Measurements from ENCODE around the gene RPL37.
"Not testable (repeated sequence)": the region's sequence is repeated elsewhere in the genome, so short reads cannot be mapped to it uniquely, and the experiment has no call there.

Gene RPL37

DNA sequence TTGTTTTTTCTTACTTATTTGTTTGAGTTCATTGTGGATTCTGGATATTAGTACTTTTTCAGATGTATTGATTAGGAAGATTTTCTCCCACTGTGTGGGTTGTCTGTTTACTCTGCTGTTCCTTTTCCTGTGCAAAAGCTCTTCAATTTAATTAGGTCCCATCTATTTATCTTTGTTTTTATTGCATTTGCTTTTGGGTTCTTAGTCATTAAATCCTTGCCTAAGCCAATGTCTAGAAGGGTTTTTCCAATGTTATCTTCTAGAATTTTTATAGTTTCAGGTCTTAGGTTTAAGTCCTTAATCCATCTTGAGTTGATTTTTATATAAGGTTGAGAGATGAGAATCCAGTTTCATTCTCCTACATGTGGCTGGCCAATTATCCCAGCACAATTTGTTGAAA is 40.7 kb downstream of the RPL37 start:
- H3K36me3 Mint-ChIP-seq (ENCODE audit: low read depth), result peaks cover 20% of the 10 kb centered on the region
- not testable (repeated sequence) for H3K4me3 Mint-ChIP-seq, H3K27me3 Mint-ChIP-seq, ATAC-seq, DNase-seq, H3K9me3 Mint-ChIP-seq, H3K27ac Mint-ChIP-seq
- H3K4me1 Mint-ChIP-seq, result peaks cover 69% of the 10 kb centered on the region

GRCh38 chr5:40792691-40793090 is 42.3 kb downstream of the RPL37 start:
- not testable (repeated sequence) for DNase-seq, H3K4me3 Mint-ChIP-seq, ATAC-seq, H3K9me3 Mint-ChIP-seq, H3K27me3 Mint-ChIP-seq, H3K27ac Mint-ChIP-seq
- Mint-ChIP-seq H3K4me1 (peaks cover 67% of the 10 kb centered on the region), H3K36me3 (ENCODE audit: low read depth) (peaks cover 36% of the 10 kb centered on the region)

DNA sequence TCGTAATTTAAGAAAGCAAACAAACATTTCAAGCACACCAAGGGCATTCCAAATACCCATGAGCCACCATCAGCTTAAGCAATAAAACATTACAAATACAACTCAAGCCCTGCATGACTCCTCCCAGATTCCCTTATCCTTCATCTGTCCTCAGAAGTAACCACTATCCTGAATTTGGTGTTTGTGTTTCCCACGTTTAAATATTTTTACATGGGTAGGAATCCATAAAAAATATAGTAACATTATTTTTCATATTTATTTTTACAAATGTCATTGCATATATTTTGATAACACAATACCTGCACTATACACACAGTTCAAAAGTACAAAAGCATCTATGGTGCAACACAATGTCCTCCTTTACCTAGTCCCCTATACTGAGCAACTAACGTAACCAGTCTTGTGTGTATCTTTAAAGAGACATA is 43.3 kb downstream of the RPL37 start:
- Mint-ChIP-seq H3K4me3 (no peak overlapping the region), H3K36me3 (ENCODE audit: low read depth) (peaks cover 37% of the 10 kb centered on the region), H3K27ac (no peak overlapping the region), H3K4me1 (peaks cover 62% of the 10 kb centered on the region), H3K9me3 (no peaks in the 10 kb centered on the region), H3K27me3 (no peaks in the 10 kb centered on the region)
- DNase-seq, result no peak
- ATAC-seq, result no peak

DNA sequence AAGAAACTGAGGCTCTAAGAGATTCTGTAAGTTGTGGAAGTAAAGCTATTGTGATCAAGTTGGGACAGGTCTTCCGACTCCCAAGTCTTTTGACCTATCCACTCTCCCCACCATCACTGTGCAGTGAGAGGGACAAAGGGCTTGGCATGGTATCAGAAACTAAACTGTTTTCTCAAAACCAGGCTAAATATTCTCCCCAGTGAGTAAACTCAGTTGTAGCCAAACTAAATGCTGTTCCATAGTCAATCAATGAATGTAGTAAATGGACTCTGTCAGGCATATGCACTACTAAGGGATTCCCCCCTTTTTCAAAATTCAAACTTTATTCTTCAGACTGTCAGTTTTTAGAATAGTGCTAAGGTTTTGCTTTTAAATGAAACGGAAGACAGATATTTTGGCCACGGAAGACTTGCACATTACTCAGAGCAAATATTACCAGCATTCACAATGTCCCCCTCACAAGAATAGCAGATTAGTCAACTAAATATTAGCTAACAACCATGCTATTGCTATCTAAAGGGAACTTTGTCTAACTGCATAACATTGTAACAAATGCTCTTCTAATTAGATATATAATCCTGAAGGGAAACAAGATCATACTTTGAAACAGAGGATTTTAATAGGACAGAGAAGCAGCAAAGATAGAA is 44.0 kb downstream of the RPL37 start:
- Mint-ChIP-seq H3K27ac (no peak overlapping the region), H3K36me3 (ENCODE audit: low read depth) (peaks cover 42% of the 10 kb centered on the region), H3K27me3 (no peaks in the 10 kb centered on the region), H3K9me3 (no peaks in the 10 kb centered on the region), H3K4me3 (no peak overlapping the region), H3K4me1 (peaks cover 60% of the 10 kb centered on the region)
- ATAC-seq, result peak; percentile 15
- no peak for DNase-seq

- not testable (repeated sequence) for DNase-seq, H3K4me3 Mint-ChIP-seq, H3K27me3 Mint-ChIP-seq, ATAC-seq, H3K27ac Mint-ChIP-seq, H3K9me3 Mint-ChIP-seq
- H3K36me3 Mint-ChIP-seq (ENCODE audit: low read depth), result peaks cover 36% of the 10 kb centered on the region
- peaks cover 54% of the 10 kb centered on the region for H3K4me1 Mint-ChIP-seq
Observed at GRCh38 chr5:40788941-40789340, 46.1 kb downstream of the RPL37 start.

GRCh38 chr5:40787986-40788385 is 47.0 kb downstream of the RPL37 start:
- H3K36me3 Mint-ChIP-seq (ENCODE audit: low read depth), result peaks cover 31% of the 10 kb centered on the region
- DNase-seq (no peak), ATAC-seq (no peak)
- H3K9me3 Mint-ChIP-seq, result no peaks in the 10 kb centered on the region
- no peak overlapping the region for H3K4me3 Mint-ChIP-seq
- H3K27ac Mint-ChIP-seq, result no peak overlapping the region
- peaks cover 48% of the 10 kb centered on the region for H3K4me1 Mint-ChIP-seq
- no peaks in the 10 kb centered on the region for H3K27me3 Mint-ChIP-seq

GRCh38 chr5:40786664-40787063 is 48.4 kb downstream of the RPL37 start:
- Mint-ChIP-seq H3K4me1 (peaks cover 53% of the 10 kb centered on the region), H3K36me3 (ENCODE audit: low read depth) (peaks cover 31% of the 10 kb centered on the region)
- H3K27ac Mint-ChIP-seq, H3K27me3 Mint-ChIP-seq, H3K9me3 Mint-ChIP-seq, H3K4me3 Mint-ChIP-seq, DNase-seq, ATAC-seq: not testable (repeated sequence)

DNA sequence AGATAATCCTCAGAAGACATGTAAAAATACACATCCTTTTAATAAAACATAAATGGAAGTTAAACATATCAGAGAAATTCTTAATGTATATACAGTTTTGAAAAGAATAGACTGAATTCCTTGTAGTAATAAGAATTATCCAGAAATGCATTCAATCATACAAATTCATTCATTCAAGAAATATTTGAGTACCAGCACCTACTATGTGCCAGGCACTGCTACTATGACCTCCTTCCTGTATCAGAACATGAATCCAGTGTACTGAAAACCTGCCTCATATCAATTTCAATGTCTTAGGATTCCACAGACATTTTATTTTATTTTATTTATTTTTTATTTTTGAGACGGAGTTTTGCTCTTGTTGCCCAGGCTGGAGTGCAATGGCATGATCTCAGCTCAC is 50.1 kb downstream of the RPL37 start:
- Mint-ChIP-seq H3K36me3 (ENCODE audit: low read depth) (peaks cover 29% of the 10 kb centered on the region), H3K4me1 (peaks cover 49% of the 10 kb centered on the region), H3K9me3 (no peaks in the 10 kb centered on the region), H3K4me3 (no peak overlapping the region), H3K27me3 (no peaks in the 10 kb centered on the region), H3K27ac (no peak overlapping the region)
- ATAC-seq (no peak), DNase-seq (no peak)

DNA sequence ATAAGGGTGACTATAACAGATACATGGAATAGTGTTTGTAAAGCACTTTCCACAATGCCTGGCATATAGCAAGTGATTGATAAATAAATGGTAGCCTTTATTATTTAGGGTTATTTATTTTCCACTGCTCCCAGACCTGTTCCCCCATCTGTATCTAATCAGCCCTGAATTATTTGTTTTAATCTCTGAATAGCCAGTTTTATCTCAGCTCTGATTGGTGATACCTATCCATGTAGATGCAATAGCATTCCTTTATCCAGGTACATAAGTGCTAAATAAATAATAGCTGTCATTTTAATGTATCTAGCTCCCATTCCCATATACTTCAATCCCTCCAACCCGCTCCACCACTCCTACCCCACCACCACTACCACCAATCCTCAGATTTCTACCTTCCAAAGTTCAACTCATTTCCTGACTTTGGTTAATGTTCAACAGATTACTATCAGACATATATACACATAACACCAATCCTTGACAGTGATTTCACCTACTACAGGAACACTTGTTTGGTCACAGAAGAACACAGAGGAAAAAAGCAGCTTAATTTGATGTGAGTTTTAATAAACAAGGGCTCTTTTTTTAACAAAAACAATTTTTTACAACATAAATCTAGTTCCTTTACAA is 50.9 kb downstream of the RPL37 start:
- no peak overlapping the region for H3K4me3 Mint-ChIP-seq
- H3K36me3 Mint-ChIP-seq (ENCODE audit: low read depth), result peaks cover 26% of the 10 kb centered on the region
- DNase-seq, result no peak
- H3K27ac Mint-ChIP-seq, result no peak overlapping the region
- H3K27me3 Mint-ChIP-seq, result no peaks in the 10 kb centered on the region
- no peaks in the 10 kb centered on the region for H3K9me3 Mint-ChIP-seq
- H3K4me1 Mint-ChIP-seq, result peaks cover 51% of the 10 kb centered on the region
- no peak for ATAC-seq

DNA sequence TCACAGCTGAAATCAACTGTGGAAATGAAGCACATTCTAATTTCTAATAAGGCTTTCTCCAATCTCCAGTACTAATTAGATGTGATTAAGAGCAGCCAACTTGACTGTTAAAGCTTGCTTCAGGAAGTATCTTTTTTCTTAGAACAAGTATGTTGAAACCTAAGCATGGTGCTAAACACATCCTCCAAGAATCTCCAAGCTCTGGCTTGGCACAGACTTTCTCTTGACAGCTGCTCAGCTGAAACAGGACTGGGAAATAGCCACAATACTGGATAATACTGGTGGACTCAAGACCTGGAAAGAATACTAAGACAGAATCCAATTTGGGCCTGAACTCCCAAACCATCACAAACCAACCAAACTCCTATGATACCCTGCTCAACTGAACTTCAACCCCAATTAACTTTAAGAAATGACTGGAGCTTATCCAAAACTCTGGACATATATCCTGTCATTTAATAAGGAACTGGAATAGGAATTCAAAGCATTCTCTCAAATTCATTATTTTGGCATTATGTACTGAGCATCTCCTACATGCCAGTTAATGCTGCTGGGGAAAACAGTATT is 53.1 kb downstream of the RPL37 start:
- ATAC-seq (no peak), DNase-seq (no peak)
- H3K9me3 Mint-ChIP-seq, result no peaks in the 10 kb centered on the region
- H3K4me1 Mint-ChIP-seq, result peaks cover 43% of the 10 kb centered on the region
- H3K4me3 Mint-ChIP-seq, result no peak overlapping the region
- no peak overlapping the region for H3K27ac Mint-ChIP-seq
- H3K36me3 Mint-ChIP-seq (ENCODE audit: low read depth), result peaks cover 11% of the 10 kb centered on the region
- H3K27me3 Mint-ChIP-seq, result no peaks in the 10 kb centered on the region

- DNase-seq (no peak), ATAC-seq (no peak)
- Mint-ChIP-seq H3K9me3 (no peaks in the 10 kb centered on the region), H3K36me3 (ENCODE audit: low read depth) (peaks cover 12% of the 10 kb centered on the region), H3K27ac (no peak overlapping the region), H3K27me3 (no peaks in the 10 kb centered on the region), H3K4me1 (peaks cover 49% of the 10 kb centered on the region), H3K4me3 (no peak overlapping the region)
Observed at GRCh38 chr5:40780858-40781257, 54.2 kb downstream of the RPL37 start.

DNA sequence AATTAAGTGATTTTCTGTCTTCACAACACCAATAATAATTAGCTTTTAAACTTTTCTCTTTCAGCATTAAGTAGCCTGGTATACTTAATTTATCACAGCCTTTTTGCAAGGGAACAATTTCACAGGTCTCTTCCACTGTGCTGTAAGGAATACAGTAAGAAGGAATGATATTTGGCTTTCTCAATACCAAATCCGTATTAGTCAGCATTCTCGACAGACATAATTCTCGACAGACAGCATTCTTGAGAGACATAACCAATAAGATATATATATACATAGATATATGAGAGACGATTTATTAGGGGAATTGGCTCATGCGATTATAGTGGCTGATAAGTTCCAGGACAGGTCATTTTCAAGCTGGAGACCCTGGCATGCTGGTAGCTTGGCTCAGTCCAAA is 54.8 kb downstream of the RPL37 start:
- Mint-ChIP-seq H3K36me3 (ENCODE audit: low read depth) (peaks cover 15% of the 10 kb centered on the region), H3K4me3 (no peak overlapping the region), H3K27me3 (no peaks in the 10 kb centered on the region), H3K27ac (no peak overlapping the region), H3K4me1 (peaks cover 45% of the 10 kb centered on the region), H3K9me3 (no peaks in the 10 kb centered on the region)
- no peak for DNase-seq
- no peak for ATAC-seq

DNA sequence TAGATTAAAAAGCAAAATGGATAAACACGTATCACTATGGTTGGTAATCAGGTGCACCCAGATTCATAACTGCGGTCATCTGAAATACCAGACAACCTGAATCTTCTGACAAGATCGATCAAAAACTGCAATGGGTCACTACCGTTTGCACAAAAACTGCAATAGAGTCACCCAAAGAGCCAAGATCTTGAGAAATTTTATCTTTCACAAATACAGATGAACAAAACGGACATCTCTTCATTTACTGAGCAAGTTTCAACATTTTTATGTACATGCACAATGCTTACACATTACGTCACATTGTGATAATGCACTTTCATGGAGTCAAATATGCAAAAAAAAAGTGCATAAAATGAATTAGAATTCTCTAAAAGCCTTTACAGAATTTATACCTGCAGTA is 55.5 kb downstream of the RPL37 start:
- no peak overlapping the region for H3K4me3 Mint-ChIP-seq
- ATAC-seq (no peak), DNase-seq (no peak)
- peaks cover 43% of the 10 kb centered on the region for H3K4me1 Mint-ChIP-seq
- H3K9me3 Mint-ChIP-seq, result no peaks in the 10 kb centered on the region
- no peak overlapping the region for H3K27ac Mint-ChIP-seq
- peaks cover 16% of the 10 kb centered on the region for H3K36me3 Mint-ChIP-seq (ENCODE audit: low read depth)
- H3K27me3 Mint-ChIP-seq, result no peaks in the 10 kb centered on the region

GRCh38 chr5:40778133-40778532 is 56.9 kb downstream of the RPL37 start:
- peaks cover 34% of the 10 kb centered on the region for H3K4me1 Mint-ChIP-seq
- H3K36me3 Mint-ChIP-seq (ENCODE audit: low read depth), result peaks cover 16% of the 10 kb centered on the region
- no peaks in the 10 kb centered on the region for H3K9me3 Mint-ChIP-seq
- H3K4me3 Mint-ChIP-seq, result no peak overlapping the region
- H3K27ac Mint-ChIP-seq, result no peak overlapping the region
- DNase-seq (no peak), ATAC-seq (no peak)
- H3K27me3 Mint-ChIP-seq, result no peaks in the 10 kb centered on the region

GRCh38 chr5:40776658-40776977 is 58.4 kb downstream of the RPL37 start:
- ATAC-seq (no peak), DNase-seq (no peak)
- no peaks in the 10 kb centered on the region for H3K27me3 Mint-ChIP-seq
- no peak overlapping the region for H3K27ac Mint-ChIP-seq
- peaks cover 25% of the 10 kb centered on the region for H3K4me1 Mint-ChIP-seq
- H3K4me3 Mint-ChIP-seq, result no peak overlapping the region
- H3K9me3 Mint-ChIP-seq, result no peaks in the 10 kb centered on the region
- H3K36me3 Mint-ChIP-seq (ENCODE audit: low read depth), result peaks cover 16% of the 10 kb centered on the region

Data from activated naive CD8-positive, alpha-beta T cell treated with anti-CD3 and anti-CD28 coated beads, Interleukin-2, amount 50 U/mL, for 24 hours (primary cell).